ENCODE measurements around the gene LRRN3. TPM values are rescaled to one million over a fixed set of nuclear protein-coding genes. Genes with fewer than 3 reads are reported as not detected.

Gene LRRN3
- total RNA-seq, 1 donor: 5.0 TPM

DNA sequence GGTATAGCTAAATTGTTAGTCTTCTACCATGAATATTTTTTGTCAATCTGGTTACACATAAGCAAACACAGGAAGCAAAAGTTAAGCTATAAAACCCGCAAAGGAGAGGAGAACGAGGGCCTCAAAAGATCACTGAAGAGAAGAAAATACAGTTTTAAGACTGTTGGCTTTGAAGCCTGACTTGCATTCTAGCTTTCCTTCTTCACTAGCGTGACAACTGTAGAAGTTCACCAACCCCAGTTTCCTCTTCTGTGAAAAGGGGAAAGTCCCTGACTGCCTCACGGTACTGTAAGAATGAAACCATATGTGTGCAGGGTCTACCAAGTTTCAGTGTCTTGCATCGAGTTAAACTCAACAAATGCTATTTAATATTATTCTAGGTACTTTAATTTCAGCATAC, 7.5 kb upstream of the LRRN3 start:
- TF ChIP-seq, protein P1, sequence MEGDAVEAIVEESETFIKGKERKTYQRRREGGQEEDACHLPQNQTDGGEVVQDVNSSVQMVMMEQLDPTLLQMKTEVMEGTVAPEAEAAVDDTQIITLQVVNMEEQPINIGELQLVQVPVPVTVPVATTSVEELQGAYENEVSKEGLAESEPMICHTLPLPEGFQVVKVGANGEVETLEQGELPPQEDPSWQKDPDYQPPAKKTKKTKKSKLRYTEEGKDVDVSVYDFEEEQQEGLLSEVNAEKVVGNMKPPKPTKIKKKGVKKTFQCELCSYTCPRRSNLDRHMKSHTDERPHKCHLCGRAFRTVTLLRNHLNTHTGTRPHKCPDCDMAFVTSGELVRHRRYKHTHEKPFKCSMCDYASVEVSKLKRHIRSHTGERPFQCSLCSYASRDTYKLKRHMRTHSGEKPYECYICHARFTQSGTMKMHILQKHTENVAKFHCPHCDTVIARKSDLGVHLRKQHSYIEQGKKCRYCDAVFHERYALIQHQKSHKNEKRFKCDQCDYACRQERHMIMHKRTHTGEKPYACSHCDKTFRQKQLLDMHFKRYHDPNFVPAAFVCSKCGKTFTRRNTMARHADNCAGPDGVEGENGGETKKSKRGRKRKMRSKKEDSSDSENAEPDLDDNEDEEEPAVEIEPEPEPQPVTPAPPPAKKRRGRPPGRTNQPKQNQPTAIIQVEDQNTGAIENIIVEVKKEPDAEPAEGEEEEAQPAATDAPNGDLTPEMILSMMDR (IDR thresholded peaks at IDR 0.05; ENCODE audit: insufficient read depth, low read length): no peak
- peak; percentile 39 for DNase-seq (ENCODE audit: low read depth)
- H3K4me3 ChIP-seq (ENCODE audit: low read depth, low read length): no peak overlapping the region

DNA sequence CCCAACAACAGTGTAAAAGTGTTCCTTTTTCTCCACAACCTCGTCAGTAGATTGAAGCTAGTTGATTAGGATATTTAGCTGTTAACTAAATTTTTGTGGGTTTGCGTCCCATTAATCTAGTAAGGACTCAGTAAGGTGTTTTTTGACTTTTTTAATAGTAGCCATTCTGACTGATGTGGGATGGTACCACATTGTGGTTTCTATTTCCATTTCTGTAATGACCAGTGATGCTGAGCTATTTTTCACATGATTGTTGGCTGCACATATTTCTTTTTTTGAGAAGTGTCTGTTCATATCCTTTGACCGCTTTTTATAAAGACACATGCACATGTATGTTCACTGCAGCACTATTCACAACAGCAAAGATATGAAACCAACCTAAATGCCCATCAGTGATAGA, 5.6 kb upstream of the LRRN3 start:
- DNase-seq (ENCODE audit: low read depth): no peak
- H3K4me3 ChIP-seq (ENCODE audit: low read depth, low read length): no peak overlapping the region
- TF ChIP-seq, protein P1 (IDR thresholded peaks at IDR 0.05; ENCODE audit: insufficient read depth, low read length): no peak

GRCh38 chr7:111086532-111086931, 4.4 kb upstream of the LRRN3 start:
- TF ChIP-seq, protein P1 (IDR thresholded peaks at IDR 0.05; ENCODE audit: insufficient read depth, low read length): no peak
- no peak for DNase-seq (ENCODE audit: low read depth)
- no peak overlapping the region for H3K4me3 ChIP-seq (ENCODE audit: low read depth, low read length)

- DNase-seq (ENCODE audit: low read depth): no peak
- TF ChIP-seq, protein P1 (IDR thresholded peaks at IDR 0.05; ENCODE audit: insufficient read depth, low read length): no peak
- H3K4me3 ChIP-seq (ENCODE audit: low read depth, low read length): no peak overlapping the region
Measured at GRCh38 chr7:111088328-111088727, 2.6 kb upstream of the LRRN3 start.

GRCh38 chr7:111089822-111090426, 1.0 kb upstream of the LRRN3 start:
- TF ChIP-seq, protein P1 (IDR thresholded peaks at IDR 0.05; ENCODE audit: insufficient read depth, low read length): peak; percentile 79
- peak; percentile 75 for DNase-seq (ENCODE audit: low read depth)
- H3K4me3 ChIP-seq (ENCODE audit: low read depth, low read length): no peak overlapping the region

DNA sequence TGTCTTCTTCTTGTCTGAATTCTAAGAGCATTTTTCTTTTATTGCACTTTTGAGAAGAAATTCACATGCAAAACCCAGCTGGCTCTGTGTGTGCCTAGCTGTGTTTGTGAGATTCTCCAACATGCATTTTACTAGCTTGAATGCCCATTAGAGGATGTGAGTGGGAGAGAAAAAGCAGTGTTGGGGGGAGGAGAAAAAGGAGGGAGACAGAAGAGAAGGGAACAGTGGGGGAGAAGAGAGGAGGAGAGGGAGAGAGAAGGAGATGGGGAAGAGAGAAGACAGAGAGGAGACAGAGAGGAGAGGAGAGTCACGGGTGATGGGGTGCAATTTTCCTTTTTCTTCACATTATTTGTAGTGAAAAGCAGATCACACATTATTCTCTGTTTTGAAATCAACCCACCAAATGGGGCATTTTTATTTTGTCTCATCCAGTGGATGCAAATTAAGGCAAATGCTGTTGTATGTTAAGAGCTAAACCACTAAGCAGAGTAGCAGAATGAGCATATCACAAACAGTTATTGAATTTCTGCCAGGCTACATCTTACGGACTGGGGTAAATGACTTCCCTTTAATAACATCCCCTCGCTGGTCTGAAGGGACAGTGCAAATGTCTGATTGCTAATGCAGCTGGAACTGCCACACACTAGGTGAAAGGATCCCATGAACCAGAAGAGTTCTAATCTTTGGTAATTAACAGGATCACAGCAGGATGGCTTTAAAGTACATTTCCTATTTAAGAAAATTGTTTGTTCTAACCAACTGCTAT, 849 bp downstream of the LRRN3 start:
- peak overlapping the region; percentile 13 for H3K4me3 ChIP-seq (ENCODE audit: low read depth, low read length)
- TF ChIP-seq, protein P1 (IDR thresholded peaks at IDR 0.05; ENCODE audit: insufficient read depth, low read length): no peak
- no peak for DNase-seq (ENCODE audit: low read depth)

Measured in fibroblast of the aortic adventitia (primary cell).